DMS53 treated with DMSO at 0.1 percent for 48 hours (cell line): ENCODE results near the gene BIK.
"Not testable (repeated sequence)": the region's sequence is repeated elsewhere in the genome, so short reads cannot be mapped to it uniquely, and the experiment has no call there.

Source experiments
- DNase-seq: peaks from one replicate; lab custom pipeline; 2025; ENCODE audit not compliant: unreplicated experiment; lab: John Stamatoyannopoulos, UW

The BIK gene

DNA sequence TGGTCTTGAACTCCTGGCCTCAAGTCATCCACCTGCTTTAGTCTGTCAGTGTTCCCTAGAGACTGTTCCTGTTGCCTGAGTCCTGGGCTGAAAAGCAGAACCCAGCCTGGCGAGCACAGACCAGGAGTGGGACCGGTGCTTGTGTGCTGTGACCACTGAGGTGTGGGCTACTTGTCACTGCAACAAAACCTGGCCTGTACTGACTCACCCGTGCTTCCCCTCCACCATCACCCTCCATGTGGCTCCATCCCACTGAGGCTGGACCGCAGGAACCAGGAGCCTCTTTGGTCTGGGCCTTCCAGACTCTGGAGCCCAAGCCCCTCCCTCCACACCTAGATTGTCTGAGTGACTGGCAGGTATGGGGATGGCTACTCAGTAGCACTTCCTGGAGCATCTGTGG, 24.0 kb downstream of the BIK start:
- no peak for DNase-seq

DNA sequence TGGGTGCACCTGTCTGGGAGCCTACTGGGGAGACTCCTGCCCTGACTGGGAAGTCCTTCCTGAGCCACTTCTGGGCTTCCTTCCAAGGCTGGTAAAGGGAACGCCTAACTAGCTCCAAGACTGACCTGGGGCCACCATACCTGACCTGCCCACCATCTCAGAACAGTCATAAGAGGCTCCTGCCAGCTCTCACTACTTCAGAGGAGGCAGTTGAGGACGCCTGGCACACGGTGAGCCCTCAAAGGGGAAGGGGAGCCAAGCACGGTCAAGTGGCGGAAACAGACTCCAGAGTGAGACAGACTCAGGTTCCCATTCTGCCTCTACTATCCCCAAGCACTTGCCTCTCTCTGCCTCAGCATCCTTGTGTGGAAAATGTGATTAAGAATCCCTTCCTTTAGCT, 25.0 kb downstream of the BIK start:
- DNase-seq: no peak

DNA sequence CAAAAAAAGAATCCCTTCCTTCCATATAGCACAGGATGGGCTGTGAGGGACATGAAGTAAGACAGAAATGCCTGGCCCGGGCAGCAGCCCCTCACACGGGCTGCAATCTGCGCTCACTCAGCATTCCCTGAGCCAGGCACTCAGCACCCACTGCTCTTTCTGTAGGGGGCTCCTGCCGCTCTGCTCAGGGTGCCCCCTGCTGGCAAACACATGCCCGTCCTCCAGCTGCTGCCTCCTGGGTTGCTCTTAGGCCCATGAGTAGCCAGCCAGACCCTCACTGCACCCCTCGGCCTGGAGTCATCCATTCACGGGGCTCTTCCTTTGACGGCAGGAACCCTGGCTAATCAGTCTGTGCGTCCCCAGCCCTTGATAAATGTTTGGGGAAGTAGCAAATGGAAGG, 25.7 kb downstream of the BIK start:
- no peak for DNase-seq

DNA sequence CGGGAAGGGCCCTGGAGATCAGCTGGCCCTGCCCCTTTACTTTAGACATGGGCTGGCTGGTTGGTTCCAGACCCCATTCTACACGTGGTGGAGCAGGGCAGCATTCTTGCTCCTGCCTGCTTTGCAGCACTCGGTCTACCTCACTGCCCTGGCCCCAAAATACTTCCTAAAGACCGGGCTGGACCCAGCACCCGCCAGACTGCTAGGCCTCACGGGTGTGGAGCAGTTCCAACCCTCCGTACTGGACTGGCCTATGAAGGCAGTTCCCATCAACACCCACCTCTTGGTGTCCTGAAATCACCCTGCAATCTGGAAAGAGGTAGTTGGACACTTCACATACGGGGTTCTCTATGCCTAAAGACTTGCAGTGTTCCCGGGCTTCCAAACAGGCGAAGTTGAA, 26.3 kb downstream of the BIK start:
- DNase-seq: no peak

DNA sequence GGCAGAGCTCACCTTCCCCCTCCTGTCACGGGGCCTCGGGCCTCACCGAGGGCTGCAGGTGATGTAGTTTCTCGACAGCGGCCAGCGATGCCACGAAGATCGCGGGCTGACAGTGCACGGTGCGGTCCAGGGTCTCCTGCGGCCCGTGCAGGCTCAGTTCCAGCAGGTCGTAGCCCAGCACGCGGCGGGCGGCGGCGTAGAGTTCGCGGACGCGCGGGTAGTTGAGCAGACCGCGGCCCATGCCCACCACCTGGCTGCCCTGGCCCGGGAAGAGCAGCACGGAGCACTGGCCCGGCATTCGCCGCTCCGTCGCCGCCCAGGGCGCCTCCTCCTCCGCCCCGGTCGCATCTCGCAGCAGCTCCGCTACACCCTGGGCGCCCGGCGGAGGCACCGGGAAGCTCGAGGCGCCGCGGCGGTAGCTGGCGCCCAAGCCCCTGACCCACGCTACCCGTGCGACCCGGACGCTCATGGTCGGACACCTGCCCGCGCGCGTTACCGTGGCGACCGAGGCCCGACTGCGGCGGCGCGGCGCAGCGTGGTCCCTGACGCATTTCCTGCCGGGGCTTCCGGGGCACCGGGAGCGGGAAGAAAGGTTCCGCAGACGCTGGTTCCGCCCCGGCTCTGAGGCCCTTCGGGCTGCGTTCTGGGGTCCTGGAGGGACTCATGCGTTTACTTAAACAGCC, 32.5 kb downstream of the BIK start, which contains the start of gene MCAT:
TSS of gene MCAT (minus strand) at position 519 of the 683 bp plus-strand sequence. CDS start at position 469, 50 bp downstream.
- peak; percentile 69 for DNase-seq

DNA sequence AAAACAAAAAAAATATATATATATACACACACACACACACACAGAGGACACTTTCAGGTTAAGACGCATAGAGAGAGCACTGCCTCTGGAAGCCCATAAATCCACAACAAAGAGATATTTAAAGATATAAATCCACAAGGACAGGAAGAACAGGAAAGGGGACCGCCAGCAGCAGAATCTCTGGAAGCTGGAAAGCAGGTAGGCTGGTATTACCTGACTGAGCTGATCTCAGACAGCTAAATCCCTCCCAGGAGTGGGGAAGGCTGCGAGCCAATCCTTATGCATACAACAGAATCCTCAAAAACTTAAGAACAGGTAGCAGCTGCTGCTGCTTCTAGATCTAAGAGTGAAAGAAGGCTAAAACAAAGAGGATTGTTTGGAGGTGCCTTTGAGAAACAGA, 34.4 kb downstream of the BIK start:
- no peak for DNase-seq

DNA sequence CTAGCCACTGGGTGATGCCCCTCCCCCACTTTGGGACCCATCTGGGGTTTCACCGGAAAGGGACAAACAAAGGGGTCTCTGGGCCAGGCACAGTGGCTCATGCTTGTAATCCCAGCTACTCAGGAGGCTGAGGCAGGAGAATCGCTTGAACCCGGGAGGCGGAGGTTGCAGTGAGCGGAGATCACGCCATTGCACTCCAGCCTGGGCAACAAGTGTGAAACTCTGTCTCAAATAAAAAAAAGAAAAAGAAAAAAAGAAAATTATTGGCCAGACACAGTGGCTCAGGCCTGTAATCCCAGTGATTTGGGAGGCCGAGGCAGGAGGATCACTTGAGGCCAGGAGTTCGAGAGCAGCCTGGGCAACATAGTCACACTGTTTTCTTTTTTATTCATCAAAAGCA, 34.8 kb downstream of the BIK start:
- DNase-seq: not testable (repeated sequence)

DNA sequence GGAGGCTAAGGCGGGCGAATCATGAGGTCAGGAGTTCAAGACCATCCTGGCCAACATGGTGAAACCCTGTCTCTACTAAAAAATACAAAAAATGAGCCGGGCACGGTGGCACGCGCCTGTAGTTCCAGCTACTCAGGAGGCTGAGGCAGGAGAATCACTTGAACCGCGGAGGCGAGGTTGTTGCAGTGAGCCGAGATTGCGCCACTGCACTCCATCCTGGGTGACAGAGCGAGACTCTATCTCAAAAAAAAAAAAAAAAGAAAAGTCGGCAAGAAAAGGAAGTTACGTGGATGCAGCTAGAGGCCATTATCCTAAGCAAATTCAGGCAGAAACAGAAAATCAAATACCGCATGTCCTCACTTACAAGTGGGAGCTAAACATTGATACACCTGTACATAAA, 35.8 kb downstream of the BIK start:
- DNase-seq: not testable (repeated sequence)

DNA sequence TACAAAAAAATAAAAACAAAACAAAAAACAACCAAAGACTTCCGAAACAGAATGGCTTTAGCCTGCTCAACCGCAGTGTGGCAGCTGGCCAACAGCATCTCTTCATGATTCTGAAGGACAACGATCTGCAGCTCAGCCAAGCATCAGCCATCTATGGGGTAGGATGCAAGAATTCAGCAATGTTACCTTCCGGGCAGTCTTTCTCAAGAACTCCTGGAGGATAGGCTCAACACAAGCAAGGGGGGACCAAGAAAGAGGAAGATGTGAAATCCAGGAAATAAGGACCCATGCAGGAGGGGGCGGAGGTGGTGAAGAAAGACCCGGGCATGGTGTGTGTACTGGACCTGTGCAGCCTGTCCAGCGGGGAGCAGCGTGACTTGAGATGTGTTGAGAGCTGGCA, 37.3 kb downstream of the BIK start:
- DNase-seq: no peak

DNA sequence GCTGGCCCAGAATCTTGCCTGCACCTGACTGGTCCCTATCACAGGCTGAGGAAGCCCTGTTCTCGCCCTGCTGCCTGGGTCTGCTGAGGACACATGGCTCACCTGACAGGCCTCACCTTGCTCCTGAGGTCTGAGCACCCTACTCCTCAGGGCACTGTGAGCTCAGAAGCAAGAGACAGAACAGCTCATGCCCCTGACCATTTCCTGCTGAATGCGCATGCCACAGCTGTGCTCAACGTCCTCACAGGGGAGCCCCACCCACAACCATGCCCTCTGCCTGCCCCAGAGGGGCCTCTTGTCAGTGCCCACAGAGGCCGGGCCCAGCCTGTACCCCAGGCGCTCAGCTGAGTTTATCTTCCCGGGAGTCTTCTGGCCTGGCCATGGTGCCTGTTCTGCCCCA, 38.0 kb downstream of the BIK start:
- DNase-seq: no peak

DNA sequence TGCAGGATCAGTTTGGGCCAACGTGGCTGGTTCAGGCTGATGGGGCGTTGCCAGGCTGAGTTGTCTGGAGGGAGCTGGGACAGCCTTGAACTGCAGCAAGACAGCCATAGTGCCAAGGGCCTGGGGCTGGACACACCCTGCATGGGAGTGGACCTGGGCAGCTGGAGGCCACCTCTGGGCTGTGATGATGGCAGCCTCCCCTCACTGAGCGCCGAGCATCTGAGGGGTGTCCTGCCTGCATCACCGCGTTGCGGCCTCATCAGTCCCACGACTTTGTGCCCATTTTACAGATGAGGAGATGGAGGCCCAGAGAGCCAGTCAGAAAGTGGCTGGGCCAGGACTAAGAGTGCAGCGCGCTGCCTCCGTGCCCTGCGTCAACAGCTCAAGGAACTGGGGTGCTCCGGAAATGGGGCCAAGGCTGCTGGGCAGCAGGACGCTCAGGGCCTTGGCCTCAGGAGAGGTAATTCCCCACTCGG, 40.2 kb downstream of the BIK start:
- DNase-seq: no peak

DNA sequence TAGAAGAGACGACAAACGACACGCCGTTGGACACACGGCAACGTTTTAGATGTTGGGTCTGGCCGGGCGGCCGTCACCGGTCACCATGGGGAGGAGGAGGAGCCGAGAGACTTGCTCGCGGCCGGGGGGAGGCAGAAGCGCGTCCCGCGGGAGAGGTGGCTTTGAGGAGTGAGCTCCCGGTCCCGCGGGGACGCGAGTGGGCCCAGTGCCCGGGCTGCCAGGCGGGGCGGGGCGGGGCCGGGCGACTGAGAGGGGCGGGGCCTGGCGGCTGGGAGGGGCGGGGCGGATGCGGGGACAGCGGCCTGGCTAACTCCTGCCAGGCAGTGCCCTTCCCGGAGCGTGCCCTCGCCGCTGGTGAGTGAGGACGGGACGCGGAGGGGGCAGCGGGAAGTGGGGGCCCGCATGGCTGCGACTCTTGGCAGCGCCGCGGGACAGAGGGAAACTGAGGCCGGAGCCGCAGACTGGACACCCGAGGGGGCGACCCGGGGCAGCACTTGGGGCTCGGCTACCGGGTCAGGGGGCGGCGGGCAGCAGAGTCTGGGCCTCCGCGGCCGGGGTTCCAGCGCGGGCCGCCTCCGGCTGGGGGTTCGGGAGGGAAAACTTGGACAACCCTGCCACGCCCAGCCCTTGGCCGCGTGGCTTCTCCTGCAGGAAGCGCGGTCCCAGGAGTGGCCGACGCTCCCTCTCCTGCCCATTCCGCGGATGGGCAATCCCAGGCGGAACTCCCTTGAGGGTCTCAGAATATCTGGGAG, 40.9 kb downstream of the BIK start, which contains the start of gene TSPO:
TSS of gene TSPO (plus strand) at position 309 of the 752 bp plus-strand sequence. CDS start 7,680 bp downstream, outside the sequence.
- DNase-seq: peak; percentile 9

DNA sequence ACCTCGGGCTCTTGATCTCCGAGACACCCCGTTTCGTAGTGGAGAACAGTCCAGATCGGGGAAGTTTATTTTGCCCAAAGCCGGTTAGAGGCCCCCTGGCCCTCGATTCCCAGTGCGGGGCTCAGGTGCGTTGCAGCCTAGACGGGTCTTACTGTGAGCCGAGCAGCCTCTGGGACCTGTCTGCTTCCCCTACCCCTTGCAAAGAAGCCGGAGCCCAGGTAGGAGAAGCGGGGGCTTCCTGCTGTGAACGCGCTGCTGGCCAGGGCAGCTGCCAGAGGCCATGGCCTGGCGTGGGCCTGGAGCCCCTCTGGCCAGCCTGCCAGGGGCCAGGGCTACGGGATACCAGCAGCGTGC, 41.4 kb downstream of the BIK start:
- no peak for DNase-seq

DNA sequence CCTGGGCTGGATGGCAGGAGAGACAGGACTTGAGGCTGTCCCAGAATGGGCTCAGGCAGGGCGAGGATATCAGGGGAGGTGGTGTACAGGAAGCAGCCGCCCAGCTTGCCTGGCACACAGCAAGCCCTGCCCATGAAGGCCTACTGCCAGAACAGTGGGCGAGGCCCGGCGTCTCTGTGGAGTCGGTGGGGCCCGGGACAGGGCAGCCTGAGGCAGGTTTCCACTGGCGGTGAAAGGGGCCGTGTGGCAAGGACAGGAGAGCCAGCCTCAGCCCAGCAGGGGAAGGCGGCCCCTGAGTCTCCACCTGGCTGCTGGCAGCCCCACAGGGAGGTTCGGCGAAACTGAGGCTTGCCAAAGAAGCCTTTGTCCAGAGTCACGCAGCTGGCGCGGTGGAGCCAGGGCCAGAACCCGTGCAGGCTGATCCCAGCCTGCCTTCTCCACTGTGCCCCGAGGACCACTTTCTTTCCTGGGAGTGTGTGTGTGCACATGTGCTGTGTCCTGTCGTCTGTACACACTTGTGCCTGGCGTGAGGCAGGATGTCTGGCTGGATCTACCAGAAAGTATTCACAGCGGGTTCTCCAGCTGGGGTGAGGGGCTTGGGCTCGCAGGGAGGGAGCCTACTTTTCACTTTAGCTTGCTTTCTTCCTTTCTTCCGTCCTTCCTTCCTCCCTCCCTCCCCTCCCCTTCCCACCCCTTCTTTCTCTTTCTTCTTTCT, 42.0 kb downstream of the BIK start:
- peak; percentile 11 for DNase-seq

DNA sequence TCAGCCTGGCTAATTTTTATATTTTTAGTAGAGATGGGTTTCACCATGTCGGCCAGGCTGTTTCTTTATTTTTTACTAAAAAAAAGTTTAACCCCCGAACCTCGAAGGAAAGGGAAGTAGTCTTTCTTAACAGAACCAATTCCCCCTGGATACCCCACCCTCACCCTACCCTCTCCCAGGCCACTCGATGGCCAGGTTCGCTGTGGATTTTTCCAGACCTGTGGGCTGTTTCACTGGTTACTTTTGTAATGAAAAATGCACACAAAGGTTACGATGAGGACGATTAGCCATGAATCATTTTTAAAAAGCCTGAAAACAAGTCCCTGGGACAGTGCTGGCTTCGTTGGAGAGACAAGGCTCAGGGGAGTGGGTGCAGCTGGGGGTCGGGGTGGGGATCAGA, 43.3 kb downstream of the BIK start:
- no peak for DNase-seq

DNA sequence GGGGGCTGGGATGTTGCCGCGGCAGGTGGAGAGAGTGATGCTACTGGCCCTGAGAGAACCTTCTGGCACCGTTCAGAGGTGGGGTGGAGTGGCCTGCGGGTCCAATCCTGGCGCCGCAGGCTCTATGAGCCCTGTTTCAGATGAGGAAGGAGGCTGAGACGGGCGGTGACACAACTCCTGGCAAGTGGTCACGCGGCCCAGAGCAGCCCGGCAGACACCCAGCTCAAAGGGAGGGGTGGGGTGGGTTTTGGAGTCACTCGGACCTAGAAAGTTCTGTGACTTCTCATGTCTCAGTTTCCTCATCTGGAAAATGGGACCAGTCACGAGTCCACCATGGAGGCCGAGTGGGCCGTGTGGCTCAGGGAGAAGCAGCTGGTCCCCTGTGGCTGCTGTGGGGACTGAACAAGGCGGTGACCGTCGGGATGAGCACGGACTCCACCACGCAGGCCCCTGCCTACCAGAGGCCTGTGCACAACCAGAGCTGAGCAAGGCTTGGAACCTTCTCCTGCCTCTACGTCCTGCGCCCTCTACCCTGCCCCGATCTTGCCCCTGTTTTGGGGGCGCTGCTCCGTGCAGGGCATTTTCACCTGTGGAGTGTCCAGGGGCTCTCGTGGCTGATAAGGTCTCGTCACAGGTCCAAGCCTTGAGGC, 44.5 kb downstream of the BIK start:
- DNase-seq: no peak

DNA sequence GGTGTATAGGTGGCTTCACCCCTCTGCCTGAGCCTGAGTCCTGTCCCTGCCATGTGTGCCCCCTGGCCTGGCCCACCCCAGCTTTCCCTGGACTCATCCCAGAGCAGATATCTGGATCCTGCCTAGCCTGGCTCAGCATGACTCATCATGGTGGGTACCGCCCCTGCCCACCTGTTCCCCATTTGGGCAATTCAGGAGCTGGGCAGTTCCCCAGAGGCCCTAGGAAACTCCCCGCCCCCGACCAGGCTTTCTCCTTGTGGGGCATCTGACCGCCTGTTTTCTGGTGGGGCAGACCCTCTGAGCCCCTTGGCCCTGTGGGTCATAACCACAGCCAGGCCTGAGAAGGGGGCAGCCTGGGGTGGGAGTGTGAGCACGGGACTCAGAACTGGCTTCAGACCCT, 45.2 kb downstream of the BIK start:
- DNase-seq: no peak

DNA sequence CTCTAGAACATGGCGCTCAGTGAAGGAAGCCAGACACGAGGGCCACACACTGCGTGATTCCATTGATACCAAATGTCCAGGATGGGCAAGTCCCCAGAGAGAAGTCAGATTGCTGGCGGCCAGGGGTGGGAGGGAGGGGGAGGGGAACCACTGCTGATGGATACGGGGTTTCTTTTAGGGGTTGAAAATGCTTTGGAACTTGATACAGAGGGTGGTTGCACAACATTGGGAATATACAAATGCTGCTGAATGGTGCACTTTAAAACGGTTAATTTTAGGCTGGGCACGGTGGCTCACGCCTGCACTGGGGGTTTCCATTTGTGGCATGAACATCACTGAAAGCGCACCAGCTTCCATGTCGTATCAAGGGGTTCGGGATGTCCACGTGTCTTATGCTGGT, 45.9 kb downstream of the BIK start:
- DNase-seq: no peak

DNA sequence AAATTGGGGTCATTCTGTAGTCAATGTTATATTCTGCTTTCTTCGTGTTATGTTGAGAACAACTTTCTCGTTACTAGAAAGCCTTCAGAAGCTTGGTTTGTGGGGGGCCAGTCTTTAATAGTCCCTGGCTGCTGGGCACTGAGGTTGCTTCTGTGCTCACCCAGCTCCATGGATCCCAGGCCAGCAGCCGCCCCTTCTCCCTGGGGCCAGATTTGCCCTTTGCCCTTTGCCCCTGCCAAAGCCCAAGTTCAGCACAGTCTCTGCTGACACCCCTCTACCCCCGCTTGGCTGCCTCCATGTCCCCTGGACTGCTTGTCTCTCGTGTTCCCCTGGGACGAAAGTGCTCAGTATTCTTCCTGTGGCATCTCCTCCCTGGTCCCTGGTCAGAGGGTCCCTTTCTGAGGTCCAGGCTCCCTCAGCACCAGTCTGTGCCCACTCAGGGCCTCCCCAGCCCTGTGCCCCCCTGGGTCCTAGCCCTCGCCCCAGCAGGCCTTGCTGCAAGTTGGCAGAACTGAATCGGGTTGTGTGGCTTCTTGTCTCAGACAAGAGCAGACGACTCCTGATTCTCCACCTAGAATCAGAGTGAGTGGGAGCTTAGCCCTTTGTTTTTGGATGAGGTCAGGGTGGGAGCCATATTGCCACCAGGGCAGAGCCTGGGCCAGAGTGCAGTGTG, 47.5 kb downstream of the BIK start:
- no peak for DNase-seq

DNA sequence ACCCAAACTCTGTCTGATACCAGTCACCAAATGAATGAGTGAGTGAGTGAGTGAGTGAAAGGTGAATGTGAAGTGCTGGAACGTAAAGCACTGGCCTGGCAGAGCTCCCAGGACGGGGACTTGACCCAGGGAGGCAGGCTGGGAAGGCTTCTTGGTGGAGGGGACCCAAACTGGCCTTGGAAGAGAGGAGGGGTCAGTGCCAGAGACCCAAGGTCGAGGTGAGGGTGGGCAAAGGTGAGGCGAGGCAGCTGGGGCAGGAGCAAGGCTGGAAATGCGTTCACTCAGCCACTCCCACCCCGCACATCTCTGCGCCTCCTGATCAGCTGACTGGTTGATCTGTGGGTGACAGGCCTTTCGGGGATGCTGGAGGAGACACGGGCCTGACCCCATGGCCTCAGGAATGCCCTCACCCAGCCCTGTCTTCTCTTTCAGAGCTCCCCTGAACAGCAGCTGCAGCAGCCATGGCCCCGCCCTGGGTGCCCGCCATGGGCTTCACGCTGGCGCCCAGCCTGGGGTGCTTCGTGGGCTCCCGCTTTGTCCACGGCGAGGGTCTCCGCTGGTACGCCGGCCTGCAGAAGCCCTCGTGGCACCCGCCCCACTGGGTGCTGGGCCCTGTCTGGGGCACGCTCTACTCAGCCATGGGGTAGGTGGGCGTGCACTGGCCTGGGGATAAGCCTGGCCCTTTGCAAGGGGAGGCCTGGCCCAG, 48.4 kb downstream of the BIK start:
- no peak for DNase-seq
